ENCODE results near the gene KIF26B. TPM values are rescaled to one million over a fixed set of nuclear protein-coding genes. Genes with fewer than 3 reads are reported as not detected.

Gene KIF26B
- total and polyA plus RNA-seq, 10 of the 15 experiments (the other 5 are each of a cell fraction or from before 2014, with no cell fraction given), result 0.35 to 11.6 (median 2.2) TPM

- Histone ChIP-seq H2AFZ (ENCODE audit: control insufficient read depth, low read depth, low read length) (no peak overlapping the region), H3K9me3 (replicated peaks; ENCODE audit: control insufficient read depth, insufficient read depth, low read length) (no peaks in the 10 kb centered on the region), H3K9ac (ENCODE audit: control insufficient read depth, insufficient read depth, low read length) (no peak overlapping the region), H3K4me1 (ENCODE audit: control insufficient read depth, insufficient read depth, low read length) (no peaks in the 10 kb centered on the region), H3K27ac (ENCODE audit: control insufficient read depth, insufficient read depth) (no peak overlapping the region), H3K4me3 (no peak overlapping the region), H3K36me3 (ENCODE audit: control insufficient read depth in 2 of 2, insufficient read depth in 2 of 2, low read length in 1 of 2) (no peaks in the 10 kb centered on the region), H3K27me3 (replicated peaks in 1 of 2; ENCODE audit: control insufficient read depth in 2 of 2, insufficient read depth in 2 of 2, low read length in 1 of 2) (peaks cover 0 to 3% of the 10 kb centered on the region in 2 experiments; a peak in 3 of 4 replicates), H4K20me1 (ENCODE audit: control insufficient read depth, insufficient read depth) (no peaks in the 10 kb centered on the region), H3K4me2 (ENCODE audit: control insufficient read depth, insufficient read depth) (no peak overlapping the region), H3K79me2 (ENCODE audit: control insufficient read depth, insufficient read depth, low read length) (no peaks in the 10 kb centered on the region)
- WGBS (ENCODE audit: insufficient coverage, insufficient replicate concordance, low lambda C conversion rate, missing lambda C conversion rate), result 37% methylated on average over 7 of the region's 7 CpGs
- ChIA-PET POLR2A (no interaction called here), CTCF (no interaction called here), RAD21 (ENCODE audit: unreplicated experiment) (no interaction called here), SMC1A (ENCODE audit: uncharacterized antibody, unreplicated experiment) (no interaction called here)
- DNase-seq (ENCODE audit: low read depth, low spot score) (no peak), ATAC-seq (no peak), FAIRE-seq (no peak)
- intact Hi-C loops (cut with micrococcal nuclease; ENCODE audit: unreplicated experiment), result no loop called here
- TF ChIP-seq WRNIP1 (IDR thresholded peaks at IDR 0.05; ENCODE audit: borderline replicate concordance, low read depth, low read length) (no peak), ZBTB40 (IDR thresholded peaks at IDR 0.05; ENCODE audit: borderline replicate concordance) (no peak), MTA2 (IDR thresholded peaks at IDR 0.05; ENCODE audit: low read depth) (no peak), IKZF2 (IDR thresholded peaks at IDR 0.05) (no peak), RAD21 (IDR thresholded peaks at IDR 0.05; ENCODE audit: insufficient read depth, low read depth, low read length) (no peak), LARP7 (IDR thresholded peaks at IDR 0.05) (no peak), NFIC (IDR thresholded peaks at IDR 0.05; ENCODE audit: low read depth, low read length) (no peak), SMARCA5 (IDR thresholded peaks at IDR 0.05) (no peak), RB1 (IDR thresholded peaks at IDR 0.05; ENCODE audit: borderline replicate concordance) (no peak), ASH2L (IDR thresholded peaks at IDR 0.05; ENCODE audit: borderline replicate concordance, low read depth) (no peak), ZNF24 (IDR thresholded peaks at IDR 0.05) (no peak), DPF2 (IDR thresholded peaks at IDR 0.05) (no peak), ZNF384 (IDR thresholded peaks at IDR 0.05; ENCODE audit: borderline replicate concordance, low read depth, low read length) (no peak), CBX3 (IDR thresholded peaks at IDR 0.05; ENCODE audit: borderline replicate concordance, low read depth) (no peak), YY1 (IDR thresholded peaks at IDR 0.05; ENCODE audit: low read depth, low read length) (no peak)
- no TSS peak for BruUV-seq (replicated peaks)
- in situ Hi-C loops (cut with MboI), result no loop called here
Measured at GRCh38 chr1:245419989-245420388, 265.2 kb downstream of the KIF26B start.
